ENCODE data around the gene DNAJB13. TPM values are rescaled to one million over a fixed set of nuclear protein-coding genes. Genes with fewer than 3 reads are reported as not detected.

Gene DNAJB13
- total and polyA plus RNA-seq, 12 donors, result 0.14 to 0.65 (median 0.34) TPM; not detected in 4

DNA sequence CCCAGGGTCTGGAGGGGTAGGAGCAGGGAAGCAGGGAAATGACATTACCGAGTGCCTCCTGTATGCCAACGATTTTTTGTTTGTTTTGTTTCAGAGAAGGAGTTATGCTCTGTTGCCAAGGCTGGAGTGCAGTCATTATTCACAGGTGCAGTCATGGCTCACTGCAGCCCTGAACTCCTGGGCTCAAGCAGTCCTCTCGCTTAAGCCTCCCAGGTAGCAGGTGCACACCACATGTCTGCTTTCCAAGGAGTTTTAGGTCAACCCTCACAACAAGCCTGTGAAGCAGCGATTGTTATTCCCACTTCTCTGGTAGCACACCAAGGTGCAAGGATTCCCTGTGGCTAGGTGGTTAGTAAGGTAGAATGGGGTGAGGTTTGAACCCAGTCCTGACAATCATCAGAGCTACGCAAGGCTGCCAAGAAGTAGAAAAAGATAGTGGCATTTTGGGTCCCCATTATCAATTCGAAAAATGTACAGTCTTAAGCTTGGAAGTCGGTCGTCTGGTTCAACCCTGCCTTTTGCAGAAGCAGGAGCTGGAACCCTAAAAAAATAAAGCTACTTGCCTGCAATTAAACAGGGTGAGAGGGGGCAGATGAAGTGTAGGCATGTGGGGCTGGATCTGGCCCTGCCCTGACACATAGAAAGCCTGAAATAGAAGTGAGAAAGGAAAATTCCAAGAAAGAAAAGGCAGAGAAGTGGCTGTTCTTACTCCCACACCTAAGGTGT, 48.9 kb downstream of the DNAJB13 start:
- Histone ChIP-seq H3K4me3 (no peak overlapping the region), H3K27ac (no peak overlapping the region), H3K36me3 (replicated peaks in 1 of 2) (peaks cover 0 to 4% of the 10 kb centered on the region in 2 donors), H3K4me1 (replicated peaks in 1 of 2) (no peaks in the 10 kb centered on the region), H3K9me3 (replicated peaks in 1 of 3) (no peaks in the 10 kb centered on the region), H3K27me3 (no peaks in the 10 kb centered on the region)
- WGBS, 4 donors, result 80 to 90% (median 88%) methylated on average over 8 of the region's 8 CpGs
- no peak for TF ChIP-seq POLR2A (IDR thresholded peaks at IDR 0.05)
- TF ChIP-seq, protein P1, sequence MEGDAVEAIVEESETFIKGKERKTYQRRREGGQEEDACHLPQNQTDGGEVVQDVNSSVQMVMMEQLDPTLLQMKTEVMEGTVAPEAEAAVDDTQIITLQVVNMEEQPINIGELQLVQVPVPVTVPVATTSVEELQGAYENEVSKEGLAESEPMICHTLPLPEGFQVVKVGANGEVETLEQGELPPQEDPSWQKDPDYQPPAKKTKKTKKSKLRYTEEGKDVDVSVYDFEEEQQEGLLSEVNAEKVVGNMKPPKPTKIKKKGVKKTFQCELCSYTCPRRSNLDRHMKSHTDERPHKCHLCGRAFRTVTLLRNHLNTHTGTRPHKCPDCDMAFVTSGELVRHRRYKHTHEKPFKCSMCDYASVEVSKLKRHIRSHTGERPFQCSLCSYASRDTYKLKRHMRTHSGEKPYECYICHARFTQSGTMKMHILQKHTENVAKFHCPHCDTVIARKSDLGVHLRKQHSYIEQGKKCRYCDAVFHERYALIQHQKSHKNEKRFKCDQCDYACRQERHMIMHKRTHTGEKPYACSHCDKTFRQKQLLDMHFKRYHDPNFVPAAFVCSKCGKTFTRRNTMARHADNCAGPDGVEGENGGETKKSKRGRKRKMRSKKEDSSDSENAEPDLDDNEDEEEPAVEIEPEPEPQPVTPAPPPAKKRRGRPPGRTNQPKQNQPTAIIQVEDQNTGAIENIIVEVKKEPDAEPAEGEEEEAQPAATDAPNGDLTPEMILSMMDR (IDR thresholded peaks at IDR 0.05), result no peak
- intact Hi-C loops (cut with DNase I), result no loop called here
- DNase-seq, result no peak

DNA sequence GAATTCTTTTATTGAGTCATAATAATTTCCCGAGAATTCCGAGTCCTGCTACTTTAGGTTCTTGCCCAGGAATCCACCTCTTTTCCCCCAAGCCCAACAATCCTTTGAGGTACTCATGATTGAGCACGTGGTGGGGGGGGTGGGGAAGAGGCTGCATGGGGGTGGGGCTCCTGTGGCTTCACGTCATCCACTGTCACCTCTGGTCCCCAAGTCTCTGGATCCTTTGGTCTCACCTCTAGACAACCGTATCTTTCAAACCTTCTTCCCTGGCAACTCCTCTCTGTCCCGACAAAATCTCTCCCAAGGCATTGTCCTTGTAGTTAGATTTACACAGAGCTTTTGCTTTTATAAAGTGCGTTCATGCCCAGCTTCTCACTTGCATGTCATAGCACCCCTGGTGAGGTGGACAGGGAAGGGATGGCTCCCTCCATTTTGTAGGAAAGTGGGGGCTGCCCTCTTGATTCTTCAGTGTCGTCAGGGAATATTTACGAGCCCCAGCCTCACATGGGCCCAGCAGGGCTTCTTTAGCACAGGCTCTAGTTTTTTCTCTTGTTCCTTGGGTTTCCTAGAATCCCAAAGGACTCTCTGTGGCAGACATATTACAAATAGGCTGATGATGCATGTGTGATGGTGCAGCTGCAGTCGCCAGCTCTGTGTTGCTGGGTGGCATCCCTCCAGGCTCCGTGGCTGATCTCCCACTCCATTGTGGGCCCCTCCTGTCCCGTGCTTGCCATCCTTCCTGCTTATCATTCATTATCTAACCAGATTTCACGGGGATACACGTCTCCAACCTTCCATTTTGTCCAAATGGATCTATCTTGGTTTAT, 49.7 kb downstream of the DNAJB13 start:
- TF ChIP-seq, protein P1 (IDR thresholded peaks at IDR 0.05), result no peak
- no peak for TF ChIP-seq POLR2A (IDR thresholded peaks at IDR 0.05)
- DNase-seq, result no peak

DNA sequence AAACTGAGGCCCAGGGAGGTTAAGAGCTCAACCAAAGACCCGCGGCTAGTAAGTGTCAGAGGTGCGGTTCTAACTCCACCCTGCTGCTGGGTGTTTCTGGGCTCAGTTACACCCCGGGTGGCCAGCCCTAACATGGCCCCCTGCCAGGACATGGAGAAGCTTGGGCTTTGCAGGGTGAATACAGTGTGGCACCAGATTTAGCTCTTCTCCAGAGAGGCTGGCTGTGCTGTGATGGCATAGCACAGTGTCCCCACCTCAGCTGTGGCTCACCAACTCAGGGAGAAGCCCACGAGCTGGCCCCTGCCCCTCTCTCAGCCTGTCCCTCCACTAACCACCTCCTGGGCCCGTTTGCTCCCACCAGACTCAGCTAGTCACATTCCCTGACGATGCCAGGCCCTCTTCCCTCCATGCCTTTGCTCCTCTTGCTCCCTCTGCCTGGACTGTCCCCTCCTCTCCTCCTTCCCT, 51.0 kb downstream of the DNAJB13 start:
- intact Hi-C loops (cut with DNase I), result no loop called here
- H3K4me1 ChIP-seq (replicated peaks in 1 of 2), result no peaks in the 10 kb centered on the region
- H3K27ac ChIP-seq, result no peak overlapping the region
- DNase-seq, result no peak
- 88 to 93% (median 90%) methylated on average over 5 to 7 of the region's 7 CpGs for WGBS, 4 donors
- no peak overlapping the region for H3K4me3 ChIP-seq
- peaks cover 0 to 4% of the 10 kb centered on the region in 2 donors for H3K36me3 ChIP-seq (replicated peaks in 1 of 2)
- H3K9me3 ChIP-seq (replicated peaks in 1 of 3), result no peaks in the 10 kb centered on the region
- H3K27me3 ChIP-seq, result no peaks in the 10 kb centered on the region
- TF ChIP-seq POLR2A (IDR thresholded peaks at IDR 0.05), result no peak
- TF ChIP-seq, protein P1 (IDR thresholded peaks at IDR 0.05), result no peak

More for the DNA sequence above, 49.7 kb downstream of the DNAJB13 start:
- H3K4me3 ChIP-seq, result no peak overlapping the region
- no peaks in the 10 kb centered on the region for H3K4me1 ChIP-seq (replicated peaks in 1 of 2)
- intact Hi-C loops (cut with DNase I), result no loop called here
- peaks cover 0 to 4% of the 10 kb centered on the region in 2 donors for H3K36me3 ChIP-seq (replicated peaks in 1 of 2)
- no peaks in the 10 kb centered on the region for H3K9me3 ChIP-seq (replicated peaks in 1 of 3)
- no peaks in the 10 kb centered on the region for H3K27me3 ChIP-seq
- no peak overlapping the region for H3K27ac ChIP-seq
- WGBS, 4 donors, result 91 to 94% (median 93%) methylated on average over 14 of the region's 14 CpGs

DNA sequence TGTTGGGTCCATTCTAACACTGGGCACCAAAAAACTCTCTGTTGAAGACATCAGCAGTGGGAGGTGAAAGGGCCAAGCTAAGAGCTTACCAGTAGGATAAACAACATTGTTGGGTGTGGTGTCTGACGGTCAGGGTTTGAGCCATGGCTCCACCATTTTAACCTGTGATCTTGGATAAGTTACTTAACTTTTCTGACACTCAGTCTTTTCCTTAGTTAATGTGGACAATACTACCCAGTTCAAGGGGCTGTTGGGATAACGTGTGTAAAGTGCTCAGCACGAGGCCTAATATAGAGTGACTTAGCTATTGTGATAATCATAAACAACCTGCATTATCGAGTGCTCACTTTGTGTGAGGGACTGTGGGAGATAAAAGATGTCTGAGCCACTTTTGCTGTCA, 52.0 kb downstream of the DNAJB13 start:
- Histone ChIP-seq H3K36me3 (replicated peaks in 1 of 2) (peaks cover 0 to 4% of the 10 kb centered on the region in 2 donors), H3K27ac (no peak overlapping the region), H3K4me3 (no peak overlapping the region), H3K27me3 (no peaks in the 10 kb centered on the region), H3K4me1 (replicated peaks in 1 of 2) (no peaks in the 10 kb centered on the region), H3K9me3 (replicated peaks in 1 of 3) (no peaks in the 10 kb centered on the region)
- WGBS, 4 donors, result 95 to 98% (median 96%) methylated on average over 4 of the region's 4 CpGs
- TF ChIP-seq, protein P1 (IDR thresholded peaks at IDR 0.05), result no peak
- TF ChIP-seq POLR2A (IDR thresholded peaks at IDR 0.05), result no peak
- intact Hi-C loops (cut with DNase I), result no loop called here
- no peak for DNase-seq

Measured in adrenal gland (tissue), 12 donors.